H1 (cell line): ENCODE measurements around the gene PPP1R3G. TPM values are rescaled to one million over a fixed set of nuclear protein-coding genes. Genes with fewer than 3 reads are reported as not detected.
"Not testable (repeated sequence)": the region's sequence is repeated elsewhere in the genome, so short reads cannot be mapped to it uniquely, and the experiment has no call there.

Source experiments
- CTCF ChIA-PET: fragments of 300-600 bp; sonication (Branson Sonifier 250); formaldehyde crosslinking; loops from one replicate; lab custom pipeline; 2021; ENCODE audit not compliant: partially characterized antibody; lab: Charles Lee
- POLR2A ChIA-PET: fragments of 300-600 bp; sonication (Branson Sonifier 250); formaldehyde crosslinking; loops from one replicate; lab custom pipeline; 2021; ENCODE audit warnings: inconsistent platforms; ENCODE audit not compliant: partially characterized antibody; lab: Charles Lee
- DNase-seq, 2 experiments: peaks; one replicate each; pipeline versions ENCODE4 v3.0.0 to v3.0.0-alpha.2; 2010 to 2022; ENCODE audit warnings: low spot score in 2 of 2, low read depth in 1 of 2, mixed read lengths in 1 of 2
- FAIRE-seq: peaks from 2 replicates; lab custom pipeline; 2011; peaks lifted over from hg19 to GRCh38; lab: Jason Lieb, UNC
- H2AFZ ChIP-seq: 2 replicates; pipeline ENCODE4 v1.8.1; 2012; ENCODE audit warnings: low read length, inconsistent platforms
- H2AK5ac ChIP-seq: 2 replicates; pipeline ENCODE4 v1.6.1; 2013; ENCODE audit warnings: low read depth, low read length
- H2BK120ac ChIP-seq: replicated peaks from 2 replicates; pipeline ENCODE3; 2013; ENCODE audit warnings: low read depth, low read length, inconsistent platforms
- H2BK12ac ChIP-seq: 2 replicates; pipeline ENCODE4 v1.6.1; 2013; ENCODE audit warnings: low read depth, low read length
- H2BK15ac ChIP-seq: 2 replicates; pipeline ENCODE4 v1.6.1; 2013; ENCODE audit warnings: low read length
- H2BK20ac ChIP-seq: 2 replicates; pipeline ENCODE4 v1.6.1; 2013; ENCODE audit warnings: low read length
- H2BK5ac ChIP-seq: 2 replicates; pipeline ENCODE4 v1.6.1; 2013; ENCODE audit warnings: low read depth, low read length
- H3K14ac ChIP-seq: 2 replicates; pipeline ENCODE4 v1.6.1; 2013; ENCODE audit warnings: inconsistent platforms; ENCODE audit not compliant: insufficient read length
- H3K18ac ChIP-seq: 2 replicates; pipeline ENCODE4 v1.6.1; 2013; ENCODE audit warnings: low read length; ENCODE audit errors: extremely low read depth
- H3K23ac ChIP-seq: 2 replicates; pipeline ENCODE4 v1.6.1; 2013; ENCODE audit warnings: inconsistent platforms; ENCODE audit not compliant: insufficient read length
- H3K23me2 ChIP-seq: 2 replicates; pipeline ENCODE4 v1.6.1; 2013; ENCODE audit warnings: low read depth, low read length
- H3K27ac ChIP-seq: 2 replicates; pipeline ENCODE4 v1.6.1; 2011; ENCODE audit warnings: low read depth, low read length, inconsistent platforms
- H3K27me3 ChIP-seq, 4 experiments: replicated peaks in 1 of 4; 1 replicate in 1 of 4; 2 replicates in 3 of 4; pipeline versions ENCODE4 v1.6.1 to v1.8.1; 2011 to 2013; ENCODE audit warnings: low read length in 3 of 4, mild to moderate bottlenecking in 3 of 4, inconsistent platforms in 2 of 4, mixed read lengths in 2 of 4, moderate library complexity in 1 of 4; ENCODE audit not compliant: control insufficient read depth in 3 of 4, insufficient read depth in 3 of 4; ENCODE audit errors: extremely low read depth in 1 of 4
- H3K36me3 ChIP-seq, 4 experiments: 2 replicates each; pipeline versions ENCODE4 v1.6.1 to v1.8.1; 2011 to 2013; ENCODE audit warnings: mild to moderate bottlenecking in 4 of 4, low read length in 3 of 4, moderate library complexity in 2 of 4, control low read depth in 1 of 4, inconsistent platforms in 1 of 4; ENCODE audit not compliant: insufficient read depth in 4 of 4, control insufficient read depth in 2 of 4
- H3K4ac ChIP-seq: replicated peaks from 2 replicates; pipeline ENCODE3; 2013; ENCODE audit warnings: low read length, low read depth, mixed read lengths, inconsistent platforms; ENCODE audit not compliant: insufficient read length
- H3K4me1 ChIP-seq, 4 experiments: replicated peaks in 1 of 4; 1 replicate in 1 of 4; 2 replicates in 3 of 4; pipeline versions ENCODE4 v1.6.1 to v1.8.1; 2011 to 2013; ENCODE audit warnings: low read length in 3 of 4, inconsistent platforms in 2 of 4, mixed read lengths in 1 of 4; ENCODE audit not compliant: insufficient read depth in 4 of 4, control insufficient read depth in 3 of 4
- H3K4me2 ChIP-seq, 2 experiments: 2 replicates each; pipeline versions ENCODE4 v1.6.1 to v1.8.1; 2011 to 2013; ENCODE audit warnings: low read depth in 2 of 2, low read length in 2 of 2, control low read depth in 1 of 2, inconsistent platforms in 1 of 2, mild to moderate bottlenecking in 1 of 2; ENCODE audit not compliant: insufficient read depth in 1 of 2
- H3K4me3 ChIP-seq, 4 experiments: fragments of 200-600, 300-600 bp in 1 of 4; sonication (generic), shearing (Covaris generic), sonication (Bioruptor Twin) in 1 of 4; 2 replicates each; pipeline versions ENCODE4 v1.5.1 to v1.8.1; 2011 to 2016; ENCODE audit warnings: low read length in 4 of 4, low read depth in 3 of 4, control low read depth in 2 of 4, inconsistent platforms in 2 of 4, mild to moderate bottlenecking in 2 of 4, mixed read lengths in 1 of 4, moderate library complexity in 1 of 4; ENCODE audit not compliant: insufficient read depth in 2 of 4; ENCODE audit errors: extremely low read depth in 1 of 4
- H3K56ac ChIP-seq: replicated peaks from 2 replicates; pipeline ENCODE3; 2013; ENCODE audit warnings: low read depth, mild to moderate bottlenecking, mixed read lengths, low read length, inconsistent platforms; ENCODE audit not compliant: insufficient read length
- H3K79me1 ChIP-seq: 2 replicates; pipeline ENCODE4 v1.6.1; 2013; ENCODE audit warnings: low read depth, low read length, control low read depth
- H3K79me2 ChIP-seq, 2 experiments: 2 replicates each; pipeline versions ENCODE4 v1.6.1 to v1.8.1; 2012 to 2013; ENCODE audit warnings: low read length in 2 of 2, mild to moderate bottlenecking in 2 of 2, inconsistent platforms in 1 of 2; ENCODE audit not compliant: insufficient read depth in 2 of 2, control insufficient read depth in 1 of 2
- H3K9ac ChIP-seq, 4 experiments: replicated peaks in 1 of 4; 1 replicate in 1 of 4; 2 replicates in 3 of 4; pipeline versions ENCODE4 v1.6.1 to v1.8.1; 2011 to 2013; ENCODE audit warnings: low read depth in 3 of 4, low read length in 3 of 4, control low read depth in 2 of 4, mild to moderate bottlenecking in 2 of 4, moderate library complexity in 2 of 4, inconsistent platforms in 1 of 4; ENCODE audit errors: extremely low read depth in 1 of 4
- H3K9me3 ChIP-seq, 2 experiments: 2 replicates each; pipeline versions ENCODE4 v1.6.1 to v1.8.1; 2012 to 2013; ENCODE audit warnings: mild to moderate bottlenecking in 2 of 2, moderate library complexity in 2 of 2, control low read depth in 1 of 2, inconsistent platforms in 1 of 2, low read depth in 1 of 2, low read length in 1 of 2, mixed read lengths in 1 of 2; ENCODE audit not compliant: insufficient read depth in 2 of 2
- H4K20me1 ChIP-seq, 2 experiments: replicated peaks in 1 of 2; 2 replicates each; pipeline versions ENCODE3 to v1.8.1; 2011 to 2013; ENCODE audit warnings: inconsistent platforms in 2 of 2, low read length in 2 of 2, mild to moderate bottlenecking in 1 of 2; ENCODE audit not compliant: insufficient read depth in 2 of 2, control insufficient read depth in 1 of 2
- H4K5ac ChIP-seq: 2 replicates; pipeline ENCODE4 v1.6.1; 2013; ENCODE audit warnings: low read length, low read depth, mixed read lengths, inconsistent platforms; ENCODE audit not compliant: insufficient read length
- H4K8ac ChIP-seq: 2 replicates; pipeline ENCODE4 v1.8.0; 2013; ENCODE audit warnings: mild to moderate bottlenecking, moderate library complexity, low read length, inconsistent platforms; ENCODE audit not compliant: insufficient read depth; ENCODE audit errors: extremely low read depth
- H4K91ac ChIP-seq: replicated peaks from 2 replicates; pipeline ENCODE3; 2013; ENCODE audit warnings: low read length, mixed read lengths, inconsistent platforms; ENCODE audit not compliant: insufficient read length
- WGBS, 2 experiments: shearing (Covaris generic) in 1 of 2; methylation state at CpG; one replicate each; pipeline versions ENCODE4 v1.1.6 to v1.1.7; 2013 to 2015; ENCODE audit warnings: low lambda C conversion rate in 2 of 2, mixed read lengths in 2 of 2, inconsistent platforms in 1 of 2, low coverage in 1 of 2, missing lambda C conversion rate in 1 of 2; ENCODE audit not compliant: insufficient replicate concordance in 2 of 2, insufficient coverage in 1 of 2, insufficient read length in 1 of 2; ENCODE audit errors: extremely low coverage in 1 of 2, missing lambda C conversion rate in 1 of 2; 5-methylcytosine and 5-hydroxymethylcytosine counted together
- polyA plus RNA-seq, 7 experiments: library from polyadenylated mRNA; depleted of rRNA in 3 of 7; stranded (reverse) in 5 of 7; unstranded in 2 of 7; fragments of >200 nt in 5 of 7; fragments of 200-250 nt in 2 of 7; gene quantifications; 1 replicate in 5 of 7; 2 replicates in 1 of 7; 4 replicates in 1 of 7; pipeline versions ENCODE4 v1.2.1 to v1.2.3, GENCODE V29; 2011 to 2013; ENCODE audit warnings: missing spikeins in 2 of 7, mixed read lengths in 2 of 7
- total RNA-seq: library from RNA; stranded (reverse); fragmentation: NEBNext Ultra II Directional; extraction: Animal tissue kit (Norgen Biotek cat#: 25700); gene quantifications from 2 replicates; pipeline ENCODE4 v1.2.1, GENCODE V29; 2021

The PPP1R3G gene
- total and polyA plus RNA-seq, 2 of the 8 experiments (the other 6 are each of a cell fraction or from before 2014, with no cell fraction given) = 0.03 to 0.09 TPM

DNA sequence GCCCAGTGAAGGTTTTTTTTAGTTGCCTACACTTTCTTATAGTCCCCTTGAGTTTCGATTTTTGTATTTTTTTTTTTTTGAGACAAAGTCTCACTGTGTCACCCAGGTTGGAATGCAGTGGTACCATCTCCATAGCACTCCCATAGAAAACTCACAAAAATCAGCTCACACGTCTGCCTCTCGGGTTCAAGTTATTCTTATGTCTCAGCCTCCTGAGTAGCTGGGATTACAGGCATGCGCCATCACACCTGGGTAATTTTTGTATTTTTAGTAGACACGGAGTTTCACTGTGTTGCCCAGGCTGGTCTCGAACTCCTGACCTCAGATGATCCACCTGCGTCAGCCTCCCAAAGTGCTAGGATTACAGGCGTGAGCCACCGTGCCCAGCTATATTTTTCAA lies 24.7 kb upstream of the PPP1R3G start:
- POLR2A ChIA-PET, H3K4me3 ChIP-seq, H4K20me1 ChIP-seq, H2BK12ac ChIP-seq, H3K27me3 ChIP-seq, H3K14ac ChIP-seq, H3K23me2 ChIP-seq, H2AFZ ChIP-seq, H4K91ac ChIP-seq, H3K9ac ChIP-seq, H2BK5ac ChIP-seq, H4K5ac ChIP-seq, H3K4ac ChIP-seq, H4K8ac ChIP-seq, H3K56ac ChIP-seq, H3K79me1 ChIP-seq, H3K79me2 ChIP-seq, DNase-seq, H3K4me2 ChIP-seq, H2BK15ac ChIP-seq, H2BK20ac ChIP-seq, H3K23ac ChIP-seq, H2BK120ac ChIP-seq, H3K9me3 ChIP-seq, FAIRE-seq, H2AK5ac ChIP-seq, H3K18ac ChIP-seq, H3K36me3 ChIP-seq, H3K27ac ChIP-seq, H3K4me1 ChIP-seq: not testable (repeated sequence)
- CTCF ChIA-PET = interaction anchor here (0.7 to 1.5 kb wide), 2 partner anchors 24 to 30 kb away, joined by 3 read pairs; no protein-coding TSS in a partner anchor
- WGBS, 2 experiments = 91% methylated on average over 9 of the region's 9 CpGs; no CpG with 5 or more reads in 1 of the 2 experiments
